NB4 (cell line): ENCODE results near the gene CSNK1D.

ENCODE experiments used
- DNase-seq: peaks from one replicate; pipeline ENCODE4 v3.0.0; 2010; ENCODE audit warnings: low read depth
- H3K4me3 ChIP-seq: one replicate; pipeline ENCODE4 v1.5.1; 2011; ENCODE audit warnings: mild to moderate bottlenecking, low read depth, low read length, moderate library complexity
- CTCF ChIP-seq: IDR thresholded peaks from one replicate; pipeline ENCODE4 v1.5.1; 2012; ENCODE audit warnings: low read depth, low read length
- MAX ChIP-seq: IDR thresholded peaks from 2 replicates; pipeline ENCODE4 v1.6.1; 2011; ENCODE audit warnings: low read depth, low read length
- MYC ChIP-seq: IDR thresholded peaks from 2 replicates; pipeline ENCODE4 v1.6.1; 2011; ENCODE audit warnings: low read depth, low read length
- POLR2A ChIP-seq: IDR thresholded peaks from 2 replicates; pipeline ENCODE4 v1.6.1; 2011; ENCODE audit warnings: mild to moderate bottlenecking; ENCODE audit not compliant: insufficient read length; ENCODE audit errors: extremely low read depth

CSNK1D gene

GRCh38 chr17:82247856-82248671 lies 25.4 kb downstream of the CSNK1D start:
- no peak for DNase-seq
- TF ChIP-seq POLR2A, result no peak
- TF ChIP-seq MAX, result no peak
- TF ChIP-seq MYC, result no peak
- no peak for TF ChIP-seq CTCF
- no peak overlapping the region for H3K4me3 ChIP-seq

- H3K4me3 ChIP-seq, result no peak overlapping the region
- TF ChIP-seq POLR2A, result no peak
- no peak for TF ChIP-seq MYC
- no peak for TF ChIP-seq MAX
- no peak for TF ChIP-seq CTCF
- no peak for DNase-seq
Measured at GRCh38 chr17:82247182-82247823, 26.2 kb downstream of the CSNK1D start.

- H3K4me3 ChIP-seq, result no peak overlapping the region
- DNase-seq, result peak; percentile 80
- TF ChIP-seq MAX (no peak; the same call in 1 of the 2 replicates), CTCF (no peak), POLR2A (no peak), MYC (no peak)
Measured at GRCh38 chr17:82246365-82247181, 26.9 kb downstream of the CSNK1D start.

GRCh38 chr17:82246040-82246364 lies 27.5 kb downstream of the CSNK1D start:
- no peak overlapping the region for H3K4me3 ChIP-seq
- no peak for DNase-seq
- no peak for TF ChIP-seq MAX
- TF ChIP-seq MYC, result no peak
- TF ChIP-seq POLR2A, result peak; percentile 1
- TF ChIP-seq CTCF, result no peak

- DNase-seq, result no peak
- no peak overlapping the region for H3K4me3 ChIP-seq
- TF ChIP-seq POLR2A (peak; percentile 12), MYC (no peak)
Measured at GRCh38 chr17:82245134-82246039, 28.1 kb downstream of the CSNK1D start.
